ENCODE data around the gene GRIA3. TPM values are rescaled to one million over a fixed set of nuclear protein-coding genes. Genes with fewer than 3 reads are reported as not detected.

Gene GRIA3
- total RNA-seq, 2 donors from 2014 or later: 0.17 to 0.85 TPM

GRCh38 chrX:123170546-123170945 lies 13.5 kb upstream of the GRIA3 start:
- no peaks in the 10 kb centered on the region for H3K4me1 ChIP-seq
- no peak for DNase-seq
- TF ChIP-seq, protein P1, sequence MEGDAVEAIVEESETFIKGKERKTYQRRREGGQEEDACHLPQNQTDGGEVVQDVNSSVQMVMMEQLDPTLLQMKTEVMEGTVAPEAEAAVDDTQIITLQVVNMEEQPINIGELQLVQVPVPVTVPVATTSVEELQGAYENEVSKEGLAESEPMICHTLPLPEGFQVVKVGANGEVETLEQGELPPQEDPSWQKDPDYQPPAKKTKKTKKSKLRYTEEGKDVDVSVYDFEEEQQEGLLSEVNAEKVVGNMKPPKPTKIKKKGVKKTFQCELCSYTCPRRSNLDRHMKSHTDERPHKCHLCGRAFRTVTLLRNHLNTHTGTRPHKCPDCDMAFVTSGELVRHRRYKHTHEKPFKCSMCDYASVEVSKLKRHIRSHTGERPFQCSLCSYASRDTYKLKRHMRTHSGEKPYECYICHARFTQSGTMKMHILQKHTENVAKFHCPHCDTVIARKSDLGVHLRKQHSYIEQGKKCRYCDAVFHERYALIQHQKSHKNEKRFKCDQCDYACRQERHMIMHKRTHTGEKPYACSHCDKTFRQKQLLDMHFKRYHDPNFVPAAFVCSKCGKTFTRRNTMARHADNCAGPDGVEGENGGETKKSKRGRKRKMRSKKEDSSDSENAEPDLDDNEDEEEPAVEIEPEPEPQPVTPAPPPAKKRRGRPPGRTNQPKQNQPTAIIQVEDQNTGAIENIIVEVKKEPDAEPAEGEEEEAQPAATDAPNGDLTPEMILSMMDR (IDR thresholded peaks at IDR 0.05): no peak
- no peaks in the 10 kb centered on the region for H3K9me3 ChIP-seq
- no peaks in the 10 kb centered on the region for H3K36me3 ChIP-seq
- no peak overlapping the region for H3K9ac ChIP-seq (ENCODE audit: low read depth in 2 of 2, low read length in 2 of 2)
- H3K4me3 ChIP-seq: no peak overlapping the region
- H3K27ac ChIP-seq: no peak overlapping the region
- intact Hi-C loops (cut with DNase I): loop anchor here (10.0 kb wide), 1 partner anchor 254 kb away; no protein-coding TSS in a partner anchor
- no peaks in the 10 kb centered on the region for H3K27me3 ChIP-seq

DNA sequence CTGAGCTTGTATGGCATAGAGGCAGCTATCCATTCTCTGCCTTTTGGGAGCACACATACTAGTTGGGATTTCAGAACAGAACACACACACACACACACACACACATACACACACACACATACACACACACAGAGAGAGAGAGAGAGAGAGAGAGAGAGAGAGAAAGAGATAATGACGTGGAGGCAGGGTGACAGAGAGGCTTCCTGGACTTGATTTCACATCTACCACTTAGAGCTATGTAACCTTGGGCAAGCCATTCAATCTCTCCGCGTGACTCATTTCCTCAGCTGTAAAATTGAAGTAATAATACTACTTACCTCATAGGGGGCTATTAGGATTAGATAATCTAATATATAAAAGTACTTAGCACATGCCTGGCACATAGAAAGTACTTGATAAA lies 12.3 kb upstream of the GRIA3 start:
- H3K27me3 ChIP-seq: no peaks in the 10 kb centered on the region
- no peak for DNase-seq
- no peaks in the 10 kb centered on the region for H3K4me1 ChIP-seq
- H3K9me3 ChIP-seq: no peaks in the 10 kb centered on the region
- no peak overlapping the region for H3K4me3 ChIP-seq
- no peak overlapping the region for H3K27ac ChIP-seq
- H3K36me3 ChIP-seq: no peaks in the 10 kb centered on the region
- H3K9ac ChIP-seq (ENCODE audit: low read depth in 2 of 2, low read length in 2 of 2): no peak overlapping the region
- TF ChIP-seq, protein P1 (IDR thresholded peaks at IDR 0.05): no peak
- intact Hi-C loops (cut with DNase I): loop anchor here (10.0 kb wide), 1 partner anchor 253 kb away; no protein-coding TSS in a partner anchor

- no peaks in the 10 kb centered on the region for H3K9me3 ChIP-seq
These were observed 11.2 kb upstream of the GRIA3 start for GRCh38 chrX:123172869-123173268.

DNA sequence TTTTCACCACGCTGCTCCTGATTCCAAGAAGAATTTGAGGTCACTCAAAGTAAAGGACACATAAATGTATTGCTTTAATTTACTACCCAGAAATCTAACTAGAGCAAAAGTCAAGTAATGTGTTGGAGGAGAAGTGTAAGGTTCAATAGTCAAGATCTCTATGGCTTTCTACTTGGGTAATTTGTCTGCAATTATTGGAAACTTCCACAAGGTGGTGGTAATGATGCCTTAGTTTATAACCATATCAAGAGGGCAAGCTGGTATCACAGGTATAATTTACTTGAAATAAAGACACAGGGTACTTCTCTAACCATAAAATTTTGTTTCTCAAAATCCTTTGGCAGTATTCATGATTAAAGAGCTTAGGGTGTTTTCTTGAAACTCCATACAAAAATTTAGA lies 10.2 kb upstream of the GRIA3 start:
- Histone ChIP-seq H3K9me3 (no peaks in the 10 kb centered on the region), H3K4me1 (no peaks in the 10 kb centered on the region), H3K27ac (no peak overlapping the region), H3K27me3 (no peaks in the 10 kb centered on the region), H3K4me3 (no peak overlapping the region), H3K36me3 (no peaks in the 10 kb centered on the region), H3K9ac (ENCODE audit: low read depth in 2 of 2, low read length in 2 of 2) (no peak overlapping the region)
- no peak for DNase-seq
- TF ChIP-seq, protein P1 (IDR thresholded peaks at IDR 0.05): no peak
- intact Hi-C loops (cut with DNase I): loop anchor here (10.0 kb wide), 1 partner anchor 251 kb away; no protein-coding TSS in a partner anchor

More at GRCh38 chrX:123172869-123173268, 11.2 kb upstream of the GRIA3 start:
- no peak overlapping the region for H3K27ac ChIP-seq
- no peak for DNase-seq
- no peaks in the 10 kb centered on the region for H3K27me3 ChIP-seq
- no peak overlapping the region for H3K9ac ChIP-seq (ENCODE audit: low read depth in 2 of 2, low read length in 2 of 2)
- no peaks in the 10 kb centered on the region for H3K4me1 ChIP-seq
- no peaks in the 10 kb centered on the region for H3K36me3 ChIP-seq
- no peak overlapping the region for H3K4me3 ChIP-seq
- TF ChIP-seq, protein P1 (IDR thresholded peaks at IDR 0.05): no peak
- intact Hi-C loops (cut with DNase I): loop anchor here (10.0 kb wide), 1 partner anchor 252 kb away; no protein-coding TSS in a partner anchor

DNA sequence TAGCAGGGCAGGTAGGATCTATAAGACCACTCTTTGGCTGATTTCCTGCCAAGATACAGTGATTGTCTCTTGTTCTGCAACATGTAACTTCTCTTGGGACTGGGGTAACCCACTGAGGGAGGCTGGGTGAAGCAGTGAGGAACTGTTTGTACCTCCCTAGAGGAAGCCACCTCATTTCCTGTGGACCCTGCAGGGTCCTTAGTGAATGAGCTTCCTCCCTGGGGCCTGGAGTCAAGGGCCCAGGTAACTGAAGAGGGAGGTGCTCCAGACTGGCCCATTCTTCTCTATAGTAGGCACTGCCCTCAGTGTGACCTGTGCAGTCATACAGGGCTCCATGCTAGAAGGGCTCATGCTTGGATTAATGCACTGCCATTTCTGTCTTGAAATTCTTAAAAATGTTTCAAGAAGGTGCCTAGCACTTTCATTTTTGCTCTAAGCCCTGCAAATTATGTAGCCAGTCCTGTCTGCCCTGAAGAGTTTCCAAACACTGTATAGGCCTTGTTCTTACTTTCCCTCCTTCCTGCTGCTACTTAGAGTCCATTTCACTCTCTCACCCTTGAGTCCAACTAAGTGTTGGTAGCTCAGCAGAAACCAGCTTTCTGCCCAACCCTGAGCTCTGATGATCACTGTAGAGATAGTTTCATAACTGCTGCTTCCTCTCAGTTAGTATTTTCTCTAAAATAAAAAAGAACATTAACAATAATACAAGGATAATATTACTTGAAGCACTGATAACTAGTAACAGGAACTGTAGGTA lies 8.5 kb upstream of the GRIA3 start:
- H3K27me3 ChIP-seq: no peaks in the 10 kb centered on the region
- intact Hi-C loops (cut with DNase I): loop anchor here (10.0 kb wide), 1 partner anchor 249 kb away; no protein-coding TSS in a partner anchor
- H3K4me1 ChIP-seq: no peaks in the 10 kb centered on the region
- H3K27ac ChIP-seq: no peak overlapping the region
- no peak overlapping the region for H3K9ac ChIP-seq (ENCODE audit: low read depth in 2 of 2, low read length in 2 of 2)
- TF ChIP-seq, protein P1 (IDR thresholded peaks at IDR 0.05): no peak
- no peak for DNase-seq
- H3K9me3 ChIP-seq: no peaks in the 10 kb centered on the region
- no peaks in the 10 kb centered on the region for H3K36me3 ChIP-seq
- no peak overlapping the region for H3K4me3 ChIP-seq
